Activated CD8-positive, alpha-beta memory T cell treated with anti-CD3 and anti-CD28 coated beads for 24 hours (primary cell): ENCODE measurements around the gene SELENOW.
"Not testable (repeated sequence)": the region's sequence is repeated elsewhere in the genome, so short reads cannot be mapped to it uniquely, and the experiment has no call there.

Experiments used
- DNase-seq: peaks from one replicate; pipeline ENCODE4 v3.0.0-alpha.2; 2020

SELENOW gene

GRCh38 chr19:47778049-47778953 lies at the start of gene SELENOW:
Gene SELENOW (plus strand): TSS chr19:47778703. CDS start chr19:47778786, 83 bp downstream.
- peak; percentile 96 for DNase-seq

- no peak for DNase-seq
Measured at GRCh38 chr19:47729468-47729798, 49.1 kb upstream of the SELENOW start.

- DNase-seq, result peak; percentile 70
Measured at GRCh38 chr19:47729799-47730520, 48.5 kb upstream of the SELENOW start.

GRCh38 chr19:47730521-47730889 lies 48.0 kb upstream of the SELENOW start:
- no peak for DNase-seq

- no peak for DNase-seq
Measured at GRCh38 chr19:47730910-47731309, 47.6 kb upstream of the SELENOW start.

- no peak for DNase-seq
Measured at GRCh38 chr19:47735131-47735530, 43.4 kb upstream of the SELENOW start.

GRCh38 chr19:47740866-47741519 lies 37.5 kb upstream of the SELENOW start:
- no peak for DNase-seq

GRCh38 chr19:47741544-47742140 lies 36.9 kb upstream of the SELENOW start:
- no peak for DNase-seq

- DNase-seq, result no peak
Measured at GRCh38 chr19:47742634-47743033, 35.9 kb upstream of the SELENOW start.

GRCh38 chr19:47745010-47745901 lies 33.2 kb upstream of the SELENOW start, which contains the start of gene NOP53:
Gene NOP53 (plus strand): TSS chr19:47745546. CDS start chr19:47745560, 14 bp downstream.
- DNase-seq, result peak; percentile 99

GRCh38 chr19:47746129-47746528 lies 32.4 kb upstream of the SELENOW start:
- DNase-seq, result not testable (repeated sequence)

GRCh38 chr19:47749326-47749725 lies 29.2 kb upstream of the SELENOW start:
- DNase-seq, result no peak

- no peak for DNase-seq
Measured at GRCh38 chr19:47750752-47751151, 27.8 kb upstream of the SELENOW start.

- DNase-seq, result no peak
Measured at GRCh38 chr19:47752440-47753211, 25.9 kb upstream of the SELENOW start.

- DNase-seq, result no peak
Measured at GRCh38 chr19:47754206-47755064, 24.1 kb upstream of the SELENOW start.

GRCh38 chr19:47755065-47755761 lies 23.3 kb upstream of the SELENOW start:
- DNase-seq, result no peak

GRCh38 chr19:47755762-47756626 lies 22.5 kb upstream of the SELENOW start:
- no peak for DNase-seq

GRCh38 chr19:47756627-47756929 lies 21.9 kb upstream of the SELENOW start:
- DNase-seq, result no peak
